Measurements from ENCODE around the gene NSFL1C.

The NSFL1C gene

GRCh38 chr20:1505871-1506270 lies 39.2 kb upstream of the NSFL1C start:
- H3K27ac ChIP-seq (ENCODE audit: poor library complexity, severe bottlenecking): peak overlapping the region; percentile 4
- H3K4me1 ChIP-seq (ENCODE audit: insufficient read depth, poor library complexity, severe bottlenecking): peaks cover 14% of the 10 kb centered on the region
- TF ChIP-seq CTCF (IDR thresholded peaks at IDR 0.05; ENCODE audit: poor library complexity, severe bottlenecking): no peak
- peak; percentile 56 for ATAC-seq (ENCODE audit: low read depth)
- H3K4me3 ChIP-seq (ENCODE audit: severe bottlenecking): no peak overlapping the region
- H3K36me3 ChIP-seq (ENCODE audit: low read depth): no peaks in the 10 kb centered on the region
- DNase-seq (ENCODE audit: low spot score): no peak
- no peaks in the 10 kb centered on the region for H3K27me3 ChIP-seq (ENCODE audit: insufficient read depth, poor library complexity, severe bottlenecking)
- peaks cover 9% of the 10 kb centered on the region for H3K9me3 ChIP-seq (ENCODE audit: severe bottlenecking)

- ATAC-seq (ENCODE audit: low read depth): peak; percentile 57
- TF ChIP-seq CTCF (IDR thresholded peaks at IDR 0.05; ENCODE audit: poor library complexity, severe bottlenecking): no peak
- Histone ChIP-seq H3K4me1 (ENCODE audit: insufficient read depth, poor library complexity, severe bottlenecking) (peaks cover 19% of the 10 kb centered on the region), H3K4me3 (ENCODE audit: severe bottlenecking) (no peak overlapping the region), H3K36me3 (ENCODE audit: low read depth) (no peaks in the 10 kb centered on the region), H3K9me3 (ENCODE audit: severe bottlenecking) (peaks cover 9% of the 10 kb centered on the region), H3K27ac (ENCODE audit: poor library complexity, severe bottlenecking) (peak overlapping the region; percentile 4), H3K27me3 (ENCODE audit: insufficient read depth, poor library complexity, severe bottlenecking) (no peaks in the 10 kb centered on the region)
- peak; percentile 74 for DNase-seq (ENCODE audit: low spot score)
Observed at GRCh38 chr20:1505361-1505760, 38.7 kb upstream of the NSFL1C start.

GRCh38 chr20:1503564-1504227 lies 37.0 kb upstream of the NSFL1C start:
- peak; percentile 80 for ATAC-seq (ENCODE audit: low read depth)

GRCh38 chr20:1500496-1500895 lies 33.8 kb upstream of the NSFL1C start:
- H3K36me3 ChIP-seq (ENCODE audit: low read depth): no peaks in the 10 kb centered on the region
- TF ChIP-seq CTCF (IDR thresholded peaks at IDR 0.05; ENCODE audit: poor library complexity, severe bottlenecking): no peak
- peaks cover 24% of the 10 kb centered on the region for H3K4me1 ChIP-seq (ENCODE audit: insufficient read depth, poor library complexity, severe bottlenecking)
- H3K27me3 ChIP-seq (ENCODE audit: insufficient read depth, poor library complexity, severe bottlenecking): no peaks in the 10 kb centered on the region
- H3K27ac ChIP-seq (ENCODE audit: poor library complexity, severe bottlenecking): peak overlapping the region; percentile 93
- H3K4me3 ChIP-seq (ENCODE audit: severe bottlenecking): no peak overlapping the region
- ATAC-seq (ENCODE audit: low read depth): peak; percentile 42
- no peak for DNase-seq (ENCODE audit: low spot score)
- H3K9me3 ChIP-seq (ENCODE audit: severe bottlenecking): peaks cover 12% of the 10 kb centered on the region

More at GRCh38 chr20:1503564-1504227, 37.0 kb upstream of the NSFL1C start:
- Histone ChIP-seq H3K4me3 (ENCODE audit: severe bottlenecking) (no peak overlapping the region), H3K9me3 (ENCODE audit: severe bottlenecking) (peaks cover 9% of the 10 kb centered on the region), H3K36me3 (ENCODE audit: low read depth) (no peaks in the 10 kb centered on the region), H3K27me3 (ENCODE audit: insufficient read depth, poor library complexity, severe bottlenecking) (no peaks in the 10 kb centered on the region), H3K4me1 (ENCODE audit: insufficient read depth, poor library complexity, severe bottlenecking) (peaks cover 33% of the 10 kb centered on the region), H3K27ac (ENCODE audit: poor library complexity, severe bottlenecking) (no peak overlapping the region)
- DNase-seq (ENCODE audit: low spot score): no peak
- peak; percentile 99 for TF ChIP-seq CTCF (IDR thresholded peaks at IDR 0.05; ENCODE audit: poor library complexity, severe bottlenecking)
